GM21723 (cell line): Measurements from ENCODE around the gene LRATD1.
"Not testable (repeated sequence)": the region's sequence is repeated elsewhere in the genome, so short reads cannot be mapped to it uniquely, and the experiment has no call there.

ENCODE experiments used
- ATAC-seq: cut with Tn5 transposase; IDR thresholded peaks from one replicate; pipeline ENCODE4 v1.9.1; 2021; ENCODE audit warnings: mild to moderate bottlenecking, moderate library complexity; ENCODE audit not compliant: unreplicated experiment

The LRATD1 gene, protein sequence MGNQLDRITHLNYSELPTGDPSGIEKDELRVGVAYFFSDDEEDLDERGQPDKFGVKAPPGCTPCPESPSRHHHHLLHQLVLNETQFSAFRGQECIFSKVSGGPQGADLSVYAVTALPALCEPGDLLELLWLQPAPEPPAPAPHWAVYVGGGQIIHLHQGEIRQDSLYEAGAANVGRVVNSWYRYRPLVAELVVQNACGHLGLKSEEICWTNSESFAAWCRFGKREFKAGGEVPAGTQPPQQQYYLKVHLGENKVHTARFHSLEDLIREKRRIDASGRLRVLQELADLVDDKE

DNA sequence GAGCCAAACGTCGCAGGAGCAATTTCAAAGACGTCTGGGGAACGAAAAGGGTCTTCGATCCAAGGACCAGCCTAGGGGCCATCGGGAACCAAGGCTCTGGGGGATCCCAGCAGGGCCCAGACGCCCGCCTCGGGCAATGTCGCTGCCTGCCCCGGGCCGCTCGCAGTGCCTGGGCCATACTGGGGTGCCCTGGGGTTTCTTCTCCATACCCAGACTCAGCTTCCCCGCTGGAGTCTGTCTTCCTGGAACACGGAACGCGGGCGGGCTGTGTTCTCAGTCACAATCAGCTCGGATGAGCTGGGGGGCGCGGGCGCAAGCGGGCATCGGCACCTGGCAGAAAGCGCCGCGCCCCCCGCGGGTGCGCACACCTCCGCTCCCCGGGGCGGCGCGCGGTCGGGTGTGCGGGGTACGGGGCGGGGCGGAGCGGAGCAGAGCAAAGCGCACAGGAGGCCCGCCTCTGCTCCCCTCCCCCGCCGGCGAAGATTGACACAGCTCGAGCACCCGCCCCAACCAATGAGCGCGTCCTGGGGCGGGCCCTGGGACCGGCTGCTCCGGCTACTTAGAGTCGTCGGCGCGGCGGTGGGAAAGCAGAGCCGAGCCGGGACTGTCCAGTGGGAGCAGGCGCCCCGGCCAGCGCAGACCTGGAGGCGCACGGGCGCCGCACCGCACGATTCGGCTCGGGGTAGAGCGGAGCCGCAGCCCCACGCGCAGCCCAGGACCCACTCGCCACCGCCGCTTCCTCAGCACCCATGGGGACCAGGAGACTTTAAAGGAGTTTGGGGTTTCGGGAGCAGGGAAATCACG lies at the start of gene LRATD1:
Gene LRATD1, plus strand, starts transcription at position 585 of the 804 bp plus-strand sequence. CDS start 1,263 bp downstream, outside the sequence.
- peak; percentile 52 for ATAC-seq

- no peak for ATAC-seq
Measured at GRCh38 chr2:14583059-14583458, 49.5 kb upstream of the LRATD1 start.

- ATAC-seq: no peak
Measured at GRCh38 chr2:14583802-14584201, 48.7 kb upstream of the LRATD1 start.

DNA sequence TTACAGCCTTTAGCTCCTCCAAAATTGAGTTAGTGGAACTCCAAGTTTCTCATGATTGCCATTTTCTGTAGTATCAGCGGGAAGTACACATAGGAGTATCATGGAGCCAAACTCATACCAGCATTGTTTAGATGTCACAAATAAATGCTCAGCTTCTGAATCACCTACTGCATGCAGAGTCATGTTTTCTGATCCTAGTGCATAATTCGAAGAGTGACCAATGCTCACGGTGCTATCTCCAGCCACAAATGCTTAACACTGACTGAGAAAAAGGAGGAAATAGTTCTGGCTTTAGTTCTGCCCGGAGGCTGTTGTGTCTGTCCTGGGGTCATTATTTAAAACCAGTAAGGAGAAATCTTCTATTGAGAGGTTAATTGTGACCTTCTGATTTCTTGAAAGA lies 45.4 kb upstream of the LRATD1 start:
- no peak for ATAC-seq

- no peak for ATAC-seq
Measured at GRCh38 chr2:14601156-14601770, 31.3 kb upstream of the LRATD1 start.

- no peak for ATAC-seq
Measured at GRCh38 chr2:14602309-14602708, 30.2 kb upstream of the LRATD1 start.

DNA sequence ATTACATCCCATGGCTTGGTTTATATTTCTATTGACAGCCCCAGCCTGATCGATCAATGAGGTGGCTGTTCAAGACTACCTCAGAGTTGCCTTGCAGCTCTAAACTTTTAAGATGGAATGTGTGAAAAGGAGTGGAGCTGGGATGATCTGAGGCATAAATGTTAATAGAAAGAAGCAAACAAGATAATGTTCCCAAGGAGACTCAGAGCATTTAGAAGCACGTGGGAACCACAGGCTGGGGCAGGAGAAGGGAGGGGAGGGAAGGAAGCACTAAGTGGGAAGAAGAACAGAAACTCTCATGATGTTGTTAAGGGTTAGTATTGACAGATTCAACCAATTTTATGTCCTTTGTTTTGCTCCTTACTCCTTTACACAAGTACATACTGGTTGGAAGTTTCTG lies 28.8 kb upstream of the LRATD1 start:
- ATAC-seq: no peak

DNA sequence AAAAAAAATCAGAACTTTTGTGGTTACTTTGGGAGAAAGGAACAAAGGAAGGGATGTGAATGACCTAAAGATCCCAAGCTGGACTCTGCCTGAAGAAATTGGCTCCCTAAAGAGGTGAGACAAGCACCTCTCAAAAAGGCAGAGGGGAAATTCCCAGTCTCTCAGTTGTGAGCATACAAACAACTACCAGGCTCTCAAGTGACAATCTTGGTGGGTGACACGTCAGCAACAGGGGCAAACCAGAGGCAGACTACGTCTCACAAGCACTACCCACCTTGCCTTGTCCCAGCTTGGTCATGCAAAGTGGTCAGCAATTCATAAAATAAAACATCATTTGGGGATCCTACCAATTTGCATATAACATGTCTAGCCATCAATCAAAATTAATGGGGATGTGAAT lies 24.3 kb upstream of the LRATD1 start:
- no peak for ATAC-seq

GRCh38 chr2:14614017-14614416 lies 18.5 kb upstream of the LRATD1 start:
- no peak for ATAC-seq

DNA sequence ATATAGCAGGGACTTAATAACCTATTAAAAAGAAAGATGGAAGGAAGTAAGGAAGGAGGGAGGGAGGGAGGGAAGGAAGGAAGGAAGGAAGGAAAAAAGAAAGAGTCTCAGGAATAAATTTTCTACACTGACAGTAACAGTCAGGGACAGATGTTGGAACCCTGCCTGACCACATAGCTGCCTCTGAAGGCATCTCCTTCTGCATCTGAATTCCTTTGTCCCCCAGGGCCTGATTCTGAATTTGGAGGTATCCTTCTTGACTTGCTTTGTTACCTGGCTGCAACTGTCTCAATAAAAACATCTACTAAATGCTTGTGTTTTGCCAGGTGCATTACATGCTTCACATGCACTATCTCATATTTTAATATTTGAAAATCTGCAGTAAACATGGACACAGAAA lies 17.4 kb upstream of the LRATD1 start:
- ATAC-seq: no peak

DNA sequence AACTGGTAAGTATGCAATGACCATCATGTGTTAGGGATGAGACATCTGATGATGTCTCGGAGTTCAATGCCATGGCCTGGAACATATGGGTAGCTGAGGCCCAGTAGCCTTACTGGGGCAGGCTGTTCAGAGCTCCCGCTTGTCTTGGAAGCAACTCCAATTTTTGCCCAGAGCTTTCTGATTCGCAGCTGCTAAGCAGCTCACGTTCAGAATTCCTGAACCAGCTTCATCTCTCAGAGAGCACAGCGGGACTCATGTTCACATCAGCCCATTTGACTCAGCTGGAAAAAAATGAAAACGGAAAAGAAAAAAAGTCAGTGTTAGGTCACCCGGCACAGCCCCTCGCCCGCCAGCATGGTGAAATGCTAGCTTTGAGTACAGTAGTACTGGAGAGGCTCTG lies 16.8 kb upstream of the LRATD1 start:
- ATAC-seq: no peak

- ATAC-seq: no peak
Measured at GRCh38 chr2:14616342-14616741, 16.2 kb upstream of the LRATD1 start.

DNA sequence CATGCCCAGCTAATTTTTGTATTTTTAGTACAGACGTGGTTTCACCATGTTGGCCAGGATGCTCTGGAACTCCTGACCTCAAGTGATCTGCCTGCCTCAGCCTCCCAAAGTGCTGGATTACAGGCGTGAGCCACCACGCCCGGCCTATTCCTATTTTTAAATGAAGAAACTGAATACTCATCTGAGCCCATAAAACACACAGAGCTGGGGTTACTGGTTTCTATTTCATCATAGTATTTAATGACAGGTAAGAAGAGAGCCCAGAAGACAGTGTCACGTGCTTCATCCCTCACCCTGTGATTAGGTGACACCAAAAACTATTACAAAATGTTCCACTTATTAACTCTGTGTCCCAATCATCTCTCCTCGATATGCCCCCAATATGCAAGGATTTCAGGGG lies 15.6 kb upstream of the LRATD1 start:
- no peak for ATAC-seq

DNA sequence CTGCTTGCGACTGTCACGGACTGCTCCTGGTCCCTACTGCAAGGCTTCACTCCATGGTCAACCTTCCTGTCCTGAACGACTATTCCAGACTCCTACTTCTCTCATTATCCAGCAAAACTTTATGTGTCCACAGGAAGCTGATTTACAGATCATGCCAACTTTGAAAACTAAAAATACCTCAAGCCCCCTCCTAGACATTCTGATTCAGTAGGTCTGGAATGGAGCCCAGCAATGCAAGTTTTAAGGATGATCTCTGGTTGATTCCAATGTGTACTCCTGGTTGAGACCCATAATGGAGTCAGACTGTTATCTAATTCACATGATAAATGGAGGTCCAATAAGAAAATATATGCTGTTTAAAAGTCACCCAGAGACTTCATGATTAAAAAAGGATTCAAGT lies 13.1 kb upstream of the LRATD1 start:
- ATAC-seq: no peak

DNA sequence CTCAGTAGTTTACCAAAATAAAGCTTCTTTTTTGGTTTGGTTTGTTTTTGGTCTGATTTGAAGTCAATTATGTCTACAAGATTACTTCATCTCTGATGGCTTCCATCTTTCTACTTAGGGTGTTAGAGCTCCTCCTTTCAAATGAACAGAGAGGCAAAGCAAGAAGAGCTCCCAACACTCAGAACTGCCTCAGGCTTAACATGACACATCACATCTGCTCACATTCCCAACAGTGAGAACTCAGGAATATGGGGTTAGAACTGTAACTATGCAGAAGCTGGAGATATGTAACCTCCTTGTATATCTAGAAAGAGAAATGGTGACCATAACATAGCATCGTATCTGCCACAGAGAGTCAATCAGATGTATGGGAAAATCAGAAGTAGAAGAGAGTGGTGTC lies 11.4 kb upstream of the LRATD1 start:
- no peak for ATAC-seq

- ATAC-seq: no peak
Measured at GRCh38 chr2:14621906-14622549, 10.5 kb upstream of the LRATD1 start.

- not testable (repeated sequence) for ATAC-seq
Measured at GRCh38 chr2:14622550-14622939, 10.0 kb upstream of the LRATD1 start.

DNA sequence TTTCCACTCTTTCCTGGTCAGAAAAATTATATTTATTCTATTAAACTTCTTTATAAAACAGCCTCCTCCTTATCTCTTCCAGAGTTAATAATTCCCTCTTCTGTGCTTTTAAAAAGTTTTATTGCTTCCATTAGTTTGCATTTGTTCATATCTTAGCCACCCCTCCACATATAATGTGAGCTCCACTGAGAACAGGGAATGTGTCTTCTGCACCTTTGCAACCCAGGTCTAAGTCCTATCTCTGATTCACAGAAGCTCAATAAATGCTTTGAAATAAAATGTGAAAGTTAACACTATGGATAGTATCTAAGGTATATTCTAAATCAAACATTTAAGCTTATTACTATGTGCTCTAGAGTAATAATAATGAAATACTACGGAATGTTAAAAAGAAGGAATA lies 9.3 kb upstream of the LRATD1 start:
- no peak for ATAC-seq

GRCh38 chr2:14626873-14627272 lies 5.6 kb upstream of the LRATD1 start:
- ATAC-seq: no peak

DNA sequence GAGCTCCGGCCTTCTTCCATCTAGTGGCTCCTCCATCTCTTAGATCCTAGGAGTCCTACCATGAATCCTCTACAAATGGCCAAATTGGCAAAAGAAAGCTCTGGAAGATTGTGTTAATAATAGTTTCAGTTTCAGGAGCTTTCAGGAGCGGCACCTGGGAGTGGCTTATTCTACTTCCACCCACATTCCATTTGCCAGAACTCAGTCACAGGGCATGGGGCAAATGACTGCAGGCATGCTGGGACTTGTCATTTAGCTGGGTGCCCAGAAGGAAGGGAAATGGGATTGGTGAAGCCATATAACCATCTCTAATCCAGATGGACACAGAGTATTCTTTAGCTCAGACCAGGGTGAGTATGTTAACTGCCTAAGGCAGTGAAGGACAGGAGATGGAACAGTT lies 3.6 kb upstream of the LRATD1 start:
- ATAC-seq: no peak

DNA sequence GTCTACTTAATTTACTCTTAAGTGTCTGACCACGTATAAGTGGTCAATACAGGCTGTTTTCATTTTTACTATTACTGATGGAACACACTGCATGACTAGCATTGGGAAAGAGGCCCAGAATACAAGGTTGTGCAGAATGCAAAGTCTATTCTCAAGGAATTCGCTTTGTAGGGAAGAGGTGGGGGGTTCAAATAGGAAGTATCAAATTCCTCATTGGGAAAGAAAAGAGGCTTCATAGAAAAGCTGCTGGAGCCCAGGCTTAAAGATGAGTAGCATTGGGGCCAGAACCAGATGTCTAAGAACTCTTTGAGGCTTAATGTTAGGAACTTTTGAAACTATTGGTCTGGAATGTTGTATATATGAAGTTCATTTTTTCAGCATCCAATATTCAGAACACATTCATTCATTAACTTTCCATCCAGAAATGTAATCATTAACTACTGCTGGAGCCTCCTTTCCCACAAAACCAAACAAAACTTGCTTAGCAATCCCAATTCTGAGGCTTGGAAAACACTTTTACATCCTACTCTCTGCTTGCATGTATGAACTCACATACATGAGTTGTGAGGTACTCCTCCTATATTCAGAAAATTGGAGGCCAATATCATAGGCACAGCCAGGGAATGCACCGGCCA lies 994 bp upstream of the LRATD1 start:
- no peak for ATAC-seq
